CD4-positive, alpha-beta T cell (primary cell): ENCODE results near the gene HLA-DOB. TPM values are rescaled to one million over a fixed set of nuclear protein-coding genes. Genes with fewer than 3 reads are reported as not detected.
A peak's percentile ranks its signal among the peaks of the same experiment; 100 is the strongest.

Source experiments
- ATAC-seq: fragments of 200-7000 bp; cut with Tn5 transposase; one replicate; pipeline ENCODE4 v1.10.0; 2022; ENCODE audit warnings: mild to moderate bottlenecking; ENCODE audit not compliant: poor library complexity
- CTCF ChIA-PET: fragments of 350-600 bp; sonication (Branson Sonifier 250); formaldehyde crosslinking; loops from one replicate; lab custom pipeline; 2021; ENCODE audit warnings: antibody characterized with exemption, inconsistent platforms; lab: Charles Lee
- POLR2A ChIA-PET: fragments of 350-600 bp; sonication (Branson Sonifier 250); formaldehyde crosslinking; loops from one replicate; lab custom pipeline; 2021; ENCODE audit warnings: antibody characterized with exemption, inconsistent platforms; lab: Charles Lee
- DNase-seq, 14 experiments: peaks; one replicate each; pipeline ENCODE4 v3.0.0-alpha.2; 2013 to 2020; ENCODE audit warnings: mixed read lengths in 2 of 14
- H3K27ac ChIP-seq, 2 donors: one replicate each; pipeline versions ENCODE4 v1.5.1 to v1.7.0; 2013; ENCODE audit warnings: low read length in 2 of 2, low read depth in 1 of 2, mild to moderate bottlenecking in 1 of 2
- H3K27me3 ChIP-seq, 2 experiments: 1 replicate in 1 of 2; 2 replicates in 1 of 2; pipeline versions ENCODE4 v1.6.1 to v1.7.0; 2013; ENCODE audit warnings: low read length in 2 of 2, control low read depth in 1 of 2, mild to moderate bottlenecking in 1 of 2, moderate library complexity in 1 of 2; ENCODE audit not compliant: insufficient read depth in 2 of 2, control insufficient read depth in 1 of 2
- H3K36me3 ChIP-seq: one replicate; pipeline ENCODE4 v1.6.1; 2013; ENCODE audit warnings: low read length, control low read depth; ENCODE audit not compliant: insufficient read depth
- H3K4me1 ChIP-seq: one replicate; pipeline ENCODE4 v1.6.1; 2013; ENCODE audit warnings: low read length, control low read depth; ENCODE audit not compliant: insufficient read depth
- H3K4me3 ChIP-seq: one replicate; pipeline ENCODE4 v1.5.1; 2013; ENCODE audit warnings: mild to moderate bottlenecking, low read length, moderate library complexity
- H3K9me3 ChIP-seq, 2 experiments: 1 replicate in 1 of 2; 2 replicates in 1 of 2; pipeline versions ENCODE4 v1.6.1 to v1.7.0; 2013; ENCODE audit warnings: low read length in 2 of 2, mild to moderate bottlenecking in 2 of 2, control low read depth in 1 of 2, moderate library complexity in 1 of 2; ENCODE audit not compliant: control insufficient read depth in 1 of 2, insufficient read depth in 1 of 2
- H3K27ac Mint-ChIP-seq: one replicate; pipeline ENCODE4 v1.8.0; 2020; ENCODE audit warnings: mixed read lengths
- H3K27me3 Mint-ChIP-seq: one replicate; pipeline ENCODE4 v1.8.0; 2021; ENCODE audit warnings: mixed read lengths
- H3K36me3 Mint-ChIP-seq: one replicate; pipeline ENCODE4 v1.8.0; 2021; ENCODE audit warnings: low read depth, mixed read lengths
- H3K4me1 Mint-ChIP-seq: one replicate; pipeline ENCODE4 v1.8.0; 2021; ENCODE audit warnings: low read depth, mixed read lengths
- H3K4me3 Mint-ChIP-seq: one replicate; pipeline ENCODE4 v1.8.0; 2020; ENCODE audit warnings: mild to moderate bottlenecking, mixed read lengths
- H3K9me3 Mint-ChIP-seq: one replicate; pipeline ENCODE4 v1.8.0; 2020; ENCODE audit warnings: mixed read lengths
- intact Hi-C, 2 experiments: fragments of 100-400 bp; cut with DNase I in 1 of 2; cut with micrococcal nuclease in 1 of 2; formaldehyde crosslinking; loops; one replicate each; pipeline versions ENCODE4 v1.15.1 to v1.9.0; 2023 to 2025; cut with DNase I, micrococcal nuclease
- total RNA-seq, 174 experiments: library from RNA in 2 of 174; stranded (reverse) in 2 of 174; gene quantifications; one replicate each; pipeline ENCODE4 v1.2.3 and lab custom pipeline; 2021 to 2026
- TF ChIP-seq, protein P1 (sequence below): fragments of 200-600 bp; IDR thresholded peaks from one replicate; pipeline ENCODE4 v1.8.0; 2022; ENCODE audit warnings: antibody characterized with exemption, mild to moderate bottlenecking

HLA-DOB gene
- total RNA-seq, 2 experiments from 2014 or later: 2.9 to 3.2 TPM

GRCh38 chr6:32799740-32800139 lies 17.1 kb downstream of the HLA-DOB start:
- CTCF ChIA-PET: interaction anchor here (1.1 to 1.4 kb wide), 2 partner anchors 367 to 386 kb away, joined by 3 to 4 read pairs; no protein-coding TSS in a partner anchor
- Mint-ChIP-seq H3K27me3 (peaks cover 69% of the 10 kb centered on the region), H3K27ac (no peak overlapping the region), H3K4me3 (no peak overlapping the region), H3K9me3 (peaks cover 3% of the 10 kb centered on the region), H3K36me3 (no peaks in the 10 kb centered on the region), H3K4me1 (peaks cover 13% of the 10 kb centered on the region)
- H3K36me3 ChIP-seq: no peaks in the 10 kb centered on the region
- H3K4me3 ChIP-seq: no peak overlapping the region
- peaks cover 11 to 21% of the 10 kb centered on the region in 2 experiments for H3K27me3 ChIP-seq
- ATAC-seq (no peak), DNase-seq (no peak)
- POLR2A ChIA-PET: no interaction called here
- H3K27ac ChIP-seq: no peak overlapping the region
- intact Hi-C loops: loop anchor here (5.0 to 10.0 kb wide), 4 partner anchors 68 to 552 kb away; no protein-coding TSS in a partner anchor
- peaks cover 9% of the 10 kb centered on the region for H3K4me1 ChIP-seq
- peaks cover 0 to 3% of the 10 kb centered on the region in 2 experiments for H3K9me3 ChIP-seq
- TF ChIP-seq, protein P1, sequence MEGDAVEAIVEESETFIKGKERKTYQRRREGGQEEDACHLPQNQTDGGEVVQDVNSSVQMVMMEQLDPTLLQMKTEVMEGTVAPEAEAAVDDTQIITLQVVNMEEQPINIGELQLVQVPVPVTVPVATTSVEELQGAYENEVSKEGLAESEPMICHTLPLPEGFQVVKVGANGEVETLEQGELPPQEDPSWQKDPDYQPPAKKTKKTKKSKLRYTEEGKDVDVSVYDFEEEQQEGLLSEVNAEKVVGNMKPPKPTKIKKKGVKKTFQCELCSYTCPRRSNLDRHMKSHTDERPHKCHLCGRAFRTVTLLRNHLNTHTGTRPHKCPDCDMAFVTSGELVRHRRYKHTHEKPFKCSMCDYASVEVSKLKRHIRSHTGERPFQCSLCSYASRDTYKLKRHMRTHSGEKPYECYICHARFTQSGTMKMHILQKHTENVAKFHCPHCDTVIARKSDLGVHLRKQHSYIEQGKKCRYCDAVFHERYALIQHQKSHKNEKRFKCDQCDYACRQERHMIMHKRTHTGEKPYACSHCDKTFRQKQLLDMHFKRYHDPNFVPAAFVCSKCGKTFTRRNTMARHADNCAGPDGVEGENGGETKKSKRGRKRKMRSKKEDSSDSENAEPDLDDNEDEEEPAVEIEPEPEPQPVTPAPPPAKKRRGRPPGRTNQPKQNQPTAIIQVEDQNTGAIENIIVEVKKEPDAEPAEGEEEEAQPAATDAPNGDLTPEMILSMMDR: no peak

GRCh38 chr6:32799168-32799567 lies 17.6 kb downstream of the HLA-DOB start:
- Histone ChIP-seq H3K4me3 (no peak overlapping the region), H3K36me3 (no peaks in the 10 kb centered on the region), H3K4me1 (peaks cover 9% of the 10 kb centered on the region), H3K27me3 (peaks cover 11 to 21% of the 10 kb centered on the region in 2 experiments), H3K27ac (no peak overlapping the region), H3K9me3 (peaks cover 0 to 3% of the 10 kb centered on the region in 2 experiments)
- TF ChIP-seq, protein P1: no peak
- ChIA-PET POLR2A (no interaction called here), CTCF (interaction anchor here (1.1 to 1.4 kb wide), 2 partner anchors 367 to 385 kb away, joined by 3 to 4 read pairs; no protein-coding TSS in a partner anchor)
- Mint-ChIP-seq H3K27me3 (peaks cover 69% of the 10 kb centered on the region), H3K4me3 (no peak overlapping the region), H3K9me3 (peaks cover 3% of the 10 kb centered on the region), H3K4me1 (peaks cover 19% of the 10 kb centered on the region), H3K36me3 (no peaks in the 10 kb centered on the region), H3K27ac (no peak overlapping the region)
- DNase-seq (no peak), ATAC-seq (no peak)
- intact Hi-C loops: loop anchor here (5.0 to 10.0 kb wide), 4 partner anchors 68 to 552 kb away; no protein-coding TSS in a partner anchor

DNA sequence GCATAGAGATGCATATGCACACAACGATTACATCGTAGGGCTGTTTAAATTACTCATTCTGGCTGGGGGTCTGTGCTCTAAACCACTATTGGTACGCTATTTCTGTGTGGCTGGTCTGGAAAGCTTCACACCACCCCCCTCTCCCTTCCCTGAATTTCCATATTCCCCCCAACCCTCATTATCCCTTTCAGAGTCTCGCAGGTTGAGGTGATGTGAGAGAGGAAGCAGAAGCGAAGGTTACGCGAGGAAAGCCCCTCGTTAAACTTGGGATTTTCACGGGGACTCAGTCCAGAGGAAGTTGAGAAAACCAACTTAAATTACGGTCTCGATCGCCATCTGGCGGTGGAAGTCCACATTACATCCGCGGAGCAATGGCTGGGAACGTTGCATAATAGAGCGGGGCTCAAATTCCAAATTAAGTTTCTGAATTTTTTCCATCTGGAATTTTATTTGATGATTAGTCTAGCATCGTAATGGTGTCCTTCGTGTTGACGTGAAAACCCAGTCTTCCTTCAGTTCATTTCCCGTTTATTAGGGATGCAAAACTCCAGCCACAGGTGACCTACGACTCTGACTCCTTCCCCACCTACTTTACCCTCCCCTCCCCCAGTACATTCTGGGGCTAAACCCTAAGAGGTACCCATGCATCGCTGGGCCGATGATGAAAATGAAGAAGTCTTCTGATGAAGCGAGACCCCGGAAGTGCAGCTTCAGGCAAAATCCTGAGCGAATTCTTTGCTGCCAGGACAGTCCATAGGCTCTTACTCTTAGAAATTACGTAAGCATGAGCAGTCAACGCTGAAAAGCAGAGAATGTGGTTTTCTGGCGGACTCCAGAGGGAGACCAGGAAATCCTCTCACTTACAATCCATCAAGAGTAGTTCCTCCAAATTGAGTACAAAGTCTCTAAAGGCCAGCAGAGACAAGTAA lies 19.7 kb downstream of the HLA-DOB start:
- intact Hi-C loops: loop anchor here (1.0 to 10.0 kb wide), 6 partner anchors 70 to 550 kb away; no protein-coding TSS in a partner anchor
- Mint-ChIP-seq H3K27ac (no peak overlapping the region), H3K4me3 (peak overlapping the region; percentile 40), H3K27me3 (peaks cover 65% of the 10 kb centered on the region), H3K9me3 (peaks cover 3% of the 10 kb centered on the region), H3K4me1 (peaks cover 26% of the 10 kb centered on the region), H3K36me3 (no peaks in the 10 kb centered on the region)
- POLR2A ChIA-PET: no interaction called here
- Histone ChIP-seq H3K9me3 (peaks cover 0 to 3% of the 10 kb centered on the region in 2 experiments), H3K4me1 (peaks cover 9% of the 10 kb centered on the region), H3K36me3 (no peaks in the 10 kb centered on the region), H3K4me3 (peak overlapping the region; percentile 14), H3K27me3 (peaks cover 14 to 21% of the 10 kb centered on the region in 2 experiments), H3K27ac (no peak overlapping the region)
- TF ChIP-seq, protein P1: peak; percentile 97
- CTCF ChIA-PET: interaction anchor here (0.8 to 1.0 kb wide), 1 partner anchor 71 kb away, joined by 3 read pairs; no protein-coding TSS in a partner anchor
- peak; percentile 73 for ATAC-seq
- DNase-seq: peak; percentile 57 to 88 (median 76)
